SU-DHL-6 (cell line): ENCODE data around the gene SLC8B1.

Experiments
- H2AFZ ChIP-seq: fragments of 200-600 bp; sonication (generic); 2 replicates; pipeline ENCODE4 v1.6.1; 2014; ENCODE audit warnings: low read depth, mild to moderate bottlenecking, moderate library complexity, mixed read lengths, antibody characterized with exemption, low read length; ENCODE audit not compliant: severe bottlenecking
- H3F3A ChIP-seq: fragments of 200-600 bp; shearing (Covaris generic); 2 replicates; pipeline ENCODE4 v1.6.0; 2016; ENCODE audit warnings: antibody characterized with exemption, mild to moderate bottlenecking; ENCODE audit not compliant: insufficient read depth
- H3K27ac ChIP-seq: fragments of 200-600 bp; sonication (generic); 2 replicates; pipeline ENCODE4 v1.5.1; 2016; ENCODE audit warnings: low read depth, mild to moderate bottlenecking, low read length, moderate library complexity, mixed read lengths
- H3K27me3 ChIP-seq: fragments of 200-600 bp; sonication (generic), shearing (Covaris generic); 2 replicates; pipeline ENCODE4 v1.6.0; 2014; ENCODE audit warnings: mild to moderate bottlenecking, low read length
- H3K36me3 ChIP-seq: fragments of 200-600 bp; sonication (generic); 2 replicates; pipeline ENCODE4 v1.6.1; 2014; ENCODE audit warnings: mild to moderate bottlenecking, low read length, mixed read lengths
- H3K4me2 ChIP-seq: fragments of 300-600, 200-600 bp; shearing (Covaris generic), sonication (generic); 2 replicates; pipeline ENCODE4 v1.6.0; 2014; ENCODE audit warnings: low read length, low read depth, mild to moderate bottlenecking; ENCODE audit not compliant: poor library complexity, severe bottlenecking
- H3K4me3 ChIP-seq: fragments of 200-600 bp; sonication (generic); 2 replicates; pipeline ENCODE4 v1.5.1; 2014; ENCODE audit warnings: antibody characterized with exemption, low read length, mild to moderate bottlenecking, mixed read lengths; ENCODE audit not compliant: insufficient read depth, poor library complexity, severe bottlenecking
- H3K79me2 ChIP-seq: fragments of 200-600 bp; sonication (generic); 2 replicates; pipeline ENCODE4 v1.6.1; 2014; ENCODE audit warnings: mild to moderate bottlenecking, low read length, moderate library complexity; ENCODE audit not compliant: insufficient read depth
- H3K9ac ChIP-seq: fragments of 200-600 bp; sonication (generic); 2 replicates; pipeline ENCODE4 v1.7.0; 2014; ENCODE audit warnings: mild to moderate bottlenecking, low read length
- H3K9me2 ChIP-seq: fragments of 200-600 bp; sonication (generic); replicated peaks from 2 replicates; pipeline ENCODE4 v1.6.1; 2014; ENCODE audit warnings: low read length; ENCODE audit not compliant: insufficient read depth
- H3K9me3 ChIP-seq: fragments of 200-600 bp; sonication (generic); 2 replicates; pipeline ENCODE4 v1.6.1; 2014; ENCODE audit warnings: low read length, mixed read lengths; ENCODE audit not compliant: insufficient read depth
- H4K20me1 ChIP-seq: fragments of 200-600 bp; sonication (generic); 2 replicates; pipeline ENCODE4 v1.6.1; 2014; ENCODE audit warnings: low read depth, mild to moderate bottlenecking, antibody characterized with exemption, low read length, moderate library complexity, mixed read lengths
- CTCF ChIP-seq: fragments of 200-600 bp; sonication (generic); IDR thresholded peaks from one replicate; pipeline ENCODE4 v1.5.1; 2017; ENCODE audit warnings: antibody characterized with exemption, mild to moderate bottlenecking, low read length, moderate library complexity; ENCODE audit not compliant: insufficient read depth, poor library complexity, severe bottlenecking
- EZH2phosphoT487 ChIP-seq: fragments of 200-600 bp; sonication (generic), shearing (Covaris generic); conservative IDR thresholded peaks from 2 replicates; pipeline ENCODE4 v1.6.1; 2018; ENCODE audit warnings: mild to moderate bottlenecking, antibody characterized with exemption, low read length, moderate library complexity, mixed read lengths

SLC8B1 gene

GRCh38 chr12:113330505-113330904 lies 4.4 kb downstream of the SLC8B1 start:
- H3K27ac ChIP-seq, result no peak overlapping the region
- H3F3A ChIP-seq, result no peaks in the 10 kb centered on the region
- H3K27me3 ChIP-seq, result no peaks in the 10 kb centered on the region
- H3K79me2 ChIP-seq, result no peaks in the 10 kb centered on the region
- no peak overlapping the region for H2AFZ ChIP-seq
- no peaks in the 10 kb centered on the region for H3K9me3 ChIP-seq
- no peaks in the 10 kb centered on the region for H3K9me2 ChIP-seq
- no peak overlapping the region for H3K4me2 ChIP-seq
- H3K36me3 ChIP-seq, result no peaks in the 10 kb centered on the region
- H3K4me3 ChIP-seq, result no peak overlapping the region
- H3K9ac ChIP-seq, result no peak overlapping the region
- TF ChIP-seq EZH2phosphoT487 (no peak), CTCF (no peak)
- H4K20me1 ChIP-seq, result no peaks in the 10 kb centered on the region

- Histone ChIP-seq H3K4me3 (no peak overlapping the region), H3K9me2 (no peaks in the 10 kb centered on the region), H3K27me3 (no peaks in the 10 kb centered on the region), H4K20me1 (no peaks in the 10 kb centered on the region), H3K27ac (no peak overlapping the region), H3K9ac (no peak overlapping the region), H3K36me3 (no peaks in the 10 kb centered on the region), H2AFZ (no peak overlapping the region), H3K4me2 (no peak overlapping the region), H3K79me2 (no peaks in the 10 kb centered on the region), H3K9me3 (no peaks in the 10 kb centered on the region), H3F3A (no peaks in the 10 kb centered on the region)
- TF ChIP-seq EZH2phosphoT487 (no peak), CTCF (no peak)
These were observed 5.0 kb downstream of the SLC8B1 start for GRCh38 chr12:113329791-113330417.

- H3F3A ChIP-seq, result no peaks in the 10 kb centered on the region
- no peak overlapping the region for H3K9ac ChIP-seq
- H4K20me1 ChIP-seq, result no peaks in the 10 kb centered on the region
- no peaks in the 10 kb centered on the region for H3K79me2 ChIP-seq
- TF ChIP-seq EZH2phosphoT487, result no peak
- no peak for TF ChIP-seq CTCF
- no peak overlapping the region for H3K4me2 ChIP-seq
- no peaks in the 10 kb centered on the region for H3K36me3 ChIP-seq
- H3K9me2 ChIP-seq, result no peaks in the 10 kb centered on the region
- no peak overlapping the region for H3K27ac ChIP-seq
- no peaks in the 10 kb centered on the region for H3K27me3 ChIP-seq
- no peaks in the 10 kb centered on the region for H3K9me3 ChIP-seq
- no peak overlapping the region for H2AFZ ChIP-seq
- no peak overlapping the region for H3K4me3 ChIP-seq
These were observed 5.7 kb downstream of the SLC8B1 start for GRCh38 chr12:113329022-113329790.
